Coronary artery (tissue), 2 donors: Measurements from ENCODE around the gene CHRNA4.

Source experiments
- DNase-seq: peaks from one replicate; pipeline ENCODE4 v3.0.0-alpha.2; 2017; ENCODE audit warnings: low spot score
- H3K27ac ChIP-seq, 2 donors: fragments of 200-600 bp; sonication (generic); one replicate each; pipeline ENCODE4 v1.5.1; 2016 to 2019
- H3K4me3 ChIP-seq: fragments of 200-600 bp; sonication (generic); 2 replicates; pipeline ENCODE4 v1.5.1; 2016; ENCODE audit warnings: mild to moderate bottlenecking, moderate library complexity
- TF ChIP-seq, protein P1 (sequence below): fragments of 200-600 bp; sonication (generic); IDR thresholded peaks from one replicate; pipeline ENCODE4 v1.5.1; 2019; ENCODE audit warnings: antibody characterized with exemption

CHRNA4 gene

DNA sequence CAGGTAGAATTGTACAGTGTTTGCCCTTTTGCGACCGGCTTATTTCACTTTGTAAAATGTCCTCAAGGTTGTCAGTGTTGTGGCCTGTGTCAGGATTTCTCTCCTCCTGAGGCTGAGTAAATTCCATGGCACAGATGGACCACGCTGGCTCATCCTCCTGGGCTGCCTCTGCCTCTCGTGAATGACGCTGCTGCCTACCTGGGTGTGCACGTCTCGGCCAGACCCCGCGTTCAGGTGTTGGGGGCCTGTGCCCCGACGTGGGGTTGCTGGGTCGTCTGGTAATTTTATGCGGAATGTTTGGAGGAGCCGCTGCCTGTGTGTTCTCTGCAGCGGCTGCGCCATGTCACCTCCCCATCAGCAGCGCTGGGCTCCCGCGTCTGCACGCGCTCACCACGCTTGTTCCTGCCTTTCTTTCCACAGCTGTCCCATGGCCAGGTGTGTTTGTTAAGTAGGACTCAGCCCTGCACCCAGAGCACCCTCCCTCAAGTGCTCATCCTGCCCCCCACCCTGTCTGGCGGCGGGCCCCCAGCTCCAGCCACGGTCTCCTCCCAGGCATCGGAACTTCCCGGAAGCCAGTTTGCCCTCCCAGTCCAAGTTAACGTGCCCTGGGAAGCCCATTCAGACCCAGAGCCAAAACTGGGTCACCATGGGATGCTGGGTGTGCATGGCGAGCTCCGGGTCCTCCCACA, 36.1 kb upstream of the CHRNA4 start:
- no peak for DNase-seq
- no peak overlapping the region for H3K4me3 ChIP-seq
- H3K27ac ChIP-seq, result no peak overlapping the region
- TF ChIP-seq, protein P1, sequence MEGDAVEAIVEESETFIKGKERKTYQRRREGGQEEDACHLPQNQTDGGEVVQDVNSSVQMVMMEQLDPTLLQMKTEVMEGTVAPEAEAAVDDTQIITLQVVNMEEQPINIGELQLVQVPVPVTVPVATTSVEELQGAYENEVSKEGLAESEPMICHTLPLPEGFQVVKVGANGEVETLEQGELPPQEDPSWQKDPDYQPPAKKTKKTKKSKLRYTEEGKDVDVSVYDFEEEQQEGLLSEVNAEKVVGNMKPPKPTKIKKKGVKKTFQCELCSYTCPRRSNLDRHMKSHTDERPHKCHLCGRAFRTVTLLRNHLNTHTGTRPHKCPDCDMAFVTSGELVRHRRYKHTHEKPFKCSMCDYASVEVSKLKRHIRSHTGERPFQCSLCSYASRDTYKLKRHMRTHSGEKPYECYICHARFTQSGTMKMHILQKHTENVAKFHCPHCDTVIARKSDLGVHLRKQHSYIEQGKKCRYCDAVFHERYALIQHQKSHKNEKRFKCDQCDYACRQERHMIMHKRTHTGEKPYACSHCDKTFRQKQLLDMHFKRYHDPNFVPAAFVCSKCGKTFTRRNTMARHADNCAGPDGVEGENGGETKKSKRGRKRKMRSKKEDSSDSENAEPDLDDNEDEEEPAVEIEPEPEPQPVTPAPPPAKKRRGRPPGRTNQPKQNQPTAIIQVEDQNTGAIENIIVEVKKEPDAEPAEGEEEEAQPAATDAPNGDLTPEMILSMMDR, result no peak

DNA sequence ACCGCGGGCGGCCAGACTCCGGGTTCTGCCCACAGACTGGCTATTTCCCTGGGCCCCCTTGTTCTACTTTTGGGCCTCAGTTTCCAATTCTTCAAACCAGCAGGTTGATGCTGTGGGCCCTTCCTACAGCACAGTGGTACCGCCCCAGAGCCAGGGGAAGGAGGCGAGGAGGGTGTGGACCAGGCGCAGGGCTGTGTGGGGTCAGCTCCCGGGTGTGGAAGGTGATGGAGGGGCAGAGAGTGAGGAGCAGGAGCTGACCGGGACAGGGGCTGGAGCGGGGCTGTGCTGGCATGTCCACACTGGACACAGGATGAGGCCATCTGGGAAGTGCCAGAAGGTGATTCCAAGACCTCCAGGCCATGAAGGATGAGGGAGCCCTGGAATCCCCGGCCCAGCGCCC, 35.2 kb upstream of the CHRNA4 start:
- DNase-seq, result no peak
- H3K27ac ChIP-seq, result no peak overlapping the region
- TF ChIP-seq, protein P1, result no peak
- no peak overlapping the region for H3K4me3 ChIP-seq

DNA sequence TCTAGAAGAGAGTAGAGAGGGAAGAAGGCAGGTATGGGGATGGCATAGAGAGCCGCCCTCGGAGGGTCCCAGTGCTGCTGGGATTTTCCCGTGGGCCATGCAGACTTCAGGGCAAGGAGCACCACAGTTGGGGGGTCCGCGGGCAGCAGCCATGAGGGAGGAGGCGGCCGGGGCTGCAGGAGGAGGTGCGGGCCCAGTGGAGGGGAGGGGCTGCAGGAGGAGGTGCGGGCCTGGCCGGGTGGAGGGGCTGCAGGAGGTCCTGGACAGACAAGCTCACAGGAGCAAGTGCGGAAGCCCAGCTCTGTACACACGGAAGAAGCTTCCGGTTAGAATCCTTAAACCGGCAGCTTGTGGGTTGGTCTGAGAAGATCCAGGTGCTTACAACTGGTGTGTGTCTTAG, 34.6 kb upstream of the CHRNA4 start:
- TF ChIP-seq, protein P1, result no peak
- DNase-seq, result no peak
- no peak overlapping the region for H3K4me3 ChIP-seq
- H3K27ac ChIP-seq, result no peak overlapping the region

DNA sequence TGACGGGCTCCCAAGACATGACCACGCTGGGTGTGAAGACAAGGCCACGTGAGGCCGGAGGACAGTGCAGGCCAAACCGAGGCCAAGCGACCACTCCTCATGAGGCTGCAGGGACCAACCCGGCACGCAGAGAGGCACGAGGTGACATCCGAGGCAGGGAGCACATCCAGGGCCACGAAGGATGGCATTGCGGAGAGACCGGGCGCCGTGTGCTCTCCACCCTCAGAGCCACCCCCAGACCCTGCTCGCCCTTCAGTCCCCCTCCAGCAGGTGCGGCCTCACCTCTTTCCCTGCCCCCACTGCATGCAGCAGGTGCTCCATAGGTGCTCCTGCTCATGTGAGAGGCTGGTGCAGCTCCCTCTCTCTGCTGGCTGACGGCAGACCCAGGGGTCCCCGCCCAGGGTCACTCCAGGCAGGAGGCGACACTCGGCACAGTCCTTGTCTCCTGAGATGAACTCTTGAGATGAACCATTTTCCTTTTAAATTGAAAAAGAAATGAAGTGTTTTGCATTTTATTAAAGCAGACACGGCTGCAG, 33.8 kb upstream of the CHRNA4 start:
- TF ChIP-seq, protein P1, result no peak
- DNase-seq, result no peak
- H3K4me3 ChIP-seq, result no peak overlapping the region
- no peak overlapping the region for H3K27ac ChIP-seq

DNA sequence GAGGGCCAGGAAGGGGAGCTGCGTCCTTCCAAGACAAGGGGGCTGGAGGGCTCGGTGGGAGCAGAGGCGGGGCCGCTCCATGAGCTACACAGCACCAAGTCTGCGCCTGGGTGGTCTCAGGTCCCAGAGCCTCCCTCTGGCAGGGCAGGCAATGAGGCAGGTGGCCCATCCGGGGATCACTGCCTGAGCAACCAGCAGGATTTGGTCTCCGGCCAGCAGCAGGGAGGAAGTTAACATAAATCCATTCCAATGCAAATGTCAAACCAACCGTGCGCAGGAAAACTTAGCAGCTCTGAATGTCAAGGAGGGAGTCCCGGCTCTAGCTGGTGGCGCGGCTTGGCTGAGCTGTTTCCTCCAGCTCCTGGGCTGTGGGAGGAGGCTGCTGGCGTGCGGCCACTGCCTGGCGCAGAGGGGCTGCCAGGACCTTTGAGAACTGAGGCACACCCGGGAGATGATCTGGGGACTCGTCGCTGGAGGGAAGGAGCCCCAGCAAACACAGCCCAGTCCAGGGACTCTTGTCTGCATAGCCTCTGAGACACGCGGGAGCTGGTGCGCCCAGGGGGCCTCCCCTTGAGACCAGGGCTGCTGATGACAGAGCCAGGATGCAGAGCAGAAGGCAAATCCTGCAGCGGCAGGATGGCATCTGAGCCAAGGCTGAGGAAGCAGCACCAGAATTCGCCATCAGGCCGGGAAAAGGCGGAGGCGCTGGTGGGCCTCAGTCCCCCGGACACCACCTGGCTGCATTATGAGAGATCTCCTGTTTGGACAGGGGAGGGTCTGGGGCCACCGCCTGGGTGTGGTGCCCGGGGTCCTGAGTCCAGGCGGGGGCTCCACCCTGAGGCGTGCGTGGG, 33.1 kb upstream of the CHRNA4 start:
- DNase-seq, result no peak
- TF ChIP-seq, protein P1, result no peak
- Histone ChIP-seq H3K4me3 (no peak overlapping the region), H3K27ac (no peak overlapping the region)

DNA sequence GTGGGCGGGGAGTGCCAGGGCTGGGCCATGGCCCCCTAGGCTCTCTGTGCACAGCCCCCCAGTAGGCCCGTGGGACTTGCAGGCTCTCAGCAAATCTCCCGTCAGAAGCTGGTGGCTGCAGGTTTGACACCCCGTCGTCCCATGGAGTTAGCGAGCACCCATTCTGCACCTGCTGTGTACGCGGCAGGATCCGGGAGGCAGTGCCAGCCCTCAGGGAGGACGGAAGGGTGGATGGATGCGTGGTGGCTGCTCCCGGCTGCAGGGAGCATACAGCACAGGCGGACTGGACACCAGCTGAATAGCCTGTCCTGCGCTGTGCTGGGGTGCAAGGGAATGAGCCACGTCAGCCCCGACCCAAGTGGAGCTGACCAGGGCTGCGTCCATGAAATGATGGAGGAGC, 32.4 kb upstream of the CHRNA4 start:
- H3K4me3 ChIP-seq, result no peak overlapping the region
- no peak for DNase-seq
- TF ChIP-seq, protein P1, result no peak

More for the DNA sequence above, 32.4 kb upstream of the CHRNA4 start:
- H3K27ac ChIP-seq, result no peak overlapping the region
